ENCODE results near the gene C22orf15.

The C22orf15 gene

GRCh38 chr22:23789121-23789520, 26.3 kb downstream of the C22orf15 start:
- no peak for DNase-seq

GRCh38 chr22:23789638-23790037, 26.8 kb downstream of the C22orf15 start:
- DNase-seq, result no peak

GRCh38 chr22:23790819-23791737, 28.3 kb downstream of the C22orf15 start:
- peak; percentile 77 for DNase-seq

DNA sequence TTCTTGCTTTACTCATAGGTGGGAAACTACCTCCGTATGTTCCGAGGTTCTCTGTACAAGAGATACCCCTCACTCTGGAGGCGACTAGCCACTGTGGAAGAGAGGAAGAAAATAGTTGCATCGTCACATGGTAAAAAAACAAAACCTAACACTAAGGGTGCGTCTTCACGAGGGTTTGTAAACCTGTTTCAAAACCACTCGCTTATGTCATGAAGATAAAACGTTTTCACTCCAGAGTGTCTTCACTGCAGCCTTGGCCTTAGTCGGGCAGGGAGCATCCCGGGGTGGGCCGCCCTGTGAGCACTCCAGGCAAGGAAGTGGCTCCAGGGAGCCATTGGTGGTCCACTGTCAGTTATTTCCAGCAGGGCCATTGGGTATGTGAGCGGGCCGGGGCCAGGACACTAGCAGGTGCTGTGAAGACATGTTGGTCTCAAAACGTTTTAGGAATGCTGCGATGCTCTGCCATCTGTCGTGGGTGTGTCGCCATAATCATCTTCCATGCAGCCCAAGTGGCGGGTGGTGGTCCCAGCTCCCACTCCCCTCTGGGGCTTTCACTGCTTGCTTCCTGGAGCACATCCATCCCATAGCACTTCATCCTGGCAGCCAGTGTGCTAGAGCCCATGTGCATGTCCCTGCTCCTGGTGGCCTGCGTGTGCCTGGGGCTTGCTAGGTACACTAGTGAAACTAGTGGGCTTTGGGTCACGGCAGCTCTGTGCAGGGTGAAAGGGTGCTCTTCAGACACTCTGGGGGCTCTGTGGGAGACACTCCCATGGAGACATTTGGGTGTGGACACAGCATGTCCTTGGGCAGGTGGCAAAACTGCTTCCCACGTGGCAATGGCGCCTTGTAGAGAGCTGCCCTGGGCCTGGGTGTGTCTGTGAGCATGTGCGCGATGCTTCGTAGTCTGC, 29.2 kb downstream of the C22orf15 start:
- no peak for DNase-seq

DNA sequence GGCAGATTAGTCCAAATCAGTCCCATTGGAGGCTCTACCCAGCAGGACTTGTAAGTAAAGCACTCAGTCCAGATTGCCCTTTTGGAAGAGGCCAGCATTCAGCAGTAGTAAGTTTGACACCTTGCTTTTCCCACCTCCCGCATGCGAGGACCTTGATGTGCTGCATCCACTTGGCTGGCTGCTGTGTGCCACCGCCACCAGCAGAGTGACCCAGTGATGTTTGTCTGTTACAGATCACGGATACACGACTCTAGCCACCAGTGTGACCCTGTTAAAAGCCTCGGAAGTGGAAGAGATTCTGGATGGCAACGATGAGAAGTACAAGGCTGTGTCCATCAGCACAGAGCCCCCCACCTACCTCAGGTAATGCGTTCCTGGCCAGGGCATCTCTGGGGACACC, 30.5 kb downstream of the C22orf15 start:
- no peak for DNase-seq

- DNase-seq, result peak; percentile 72
Observed at GRCh38 chr22:23796461-23796860, 33.7 kb downstream of the C22orf15 start.

DNA sequence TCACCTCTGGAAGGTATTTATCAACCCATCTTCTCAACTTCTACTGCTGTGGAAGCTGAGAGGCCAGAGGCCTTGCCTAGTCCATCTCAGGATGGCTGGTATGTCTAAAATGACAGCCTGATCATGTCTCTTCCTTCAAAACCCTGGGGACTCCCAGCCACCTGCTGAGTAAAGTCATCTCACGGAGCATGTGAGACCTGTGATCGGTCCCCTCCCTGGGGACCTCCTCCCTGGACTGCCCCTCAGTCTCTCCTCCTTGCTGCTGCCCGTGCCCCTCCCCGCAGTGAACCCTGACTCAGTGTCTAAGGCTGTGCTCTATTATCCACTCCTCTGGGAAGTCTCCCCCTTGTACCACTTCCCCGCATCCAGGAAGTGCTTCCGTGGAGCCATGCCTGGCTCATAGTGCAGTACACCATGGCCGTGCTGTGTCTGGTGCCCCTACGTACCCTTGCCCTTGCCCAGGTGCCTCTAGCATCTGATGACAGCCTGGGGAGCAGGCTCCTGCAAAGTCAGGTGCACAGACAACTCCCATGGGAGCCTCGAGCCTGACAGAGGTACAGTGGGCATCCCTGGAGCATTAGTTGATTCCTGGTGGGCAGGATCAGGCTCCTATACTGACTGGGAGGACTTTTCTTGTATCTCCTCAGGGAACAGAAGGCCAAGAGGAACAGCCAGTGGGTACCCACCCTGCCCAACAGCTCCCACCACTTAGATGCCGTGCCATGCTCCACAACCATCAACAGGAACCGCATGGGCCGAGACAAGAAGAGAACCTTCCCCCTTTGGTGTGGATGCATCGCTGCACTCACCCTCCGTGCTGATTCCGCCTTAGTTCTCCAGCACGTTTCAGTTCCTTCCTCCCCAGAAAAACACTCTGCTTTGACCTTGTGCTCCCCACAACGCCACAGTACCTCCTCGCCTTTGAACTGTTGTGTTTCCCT, 37.8 kb downstream of the C22orf15 start:
- DNase-seq, result no peak

DNA sequence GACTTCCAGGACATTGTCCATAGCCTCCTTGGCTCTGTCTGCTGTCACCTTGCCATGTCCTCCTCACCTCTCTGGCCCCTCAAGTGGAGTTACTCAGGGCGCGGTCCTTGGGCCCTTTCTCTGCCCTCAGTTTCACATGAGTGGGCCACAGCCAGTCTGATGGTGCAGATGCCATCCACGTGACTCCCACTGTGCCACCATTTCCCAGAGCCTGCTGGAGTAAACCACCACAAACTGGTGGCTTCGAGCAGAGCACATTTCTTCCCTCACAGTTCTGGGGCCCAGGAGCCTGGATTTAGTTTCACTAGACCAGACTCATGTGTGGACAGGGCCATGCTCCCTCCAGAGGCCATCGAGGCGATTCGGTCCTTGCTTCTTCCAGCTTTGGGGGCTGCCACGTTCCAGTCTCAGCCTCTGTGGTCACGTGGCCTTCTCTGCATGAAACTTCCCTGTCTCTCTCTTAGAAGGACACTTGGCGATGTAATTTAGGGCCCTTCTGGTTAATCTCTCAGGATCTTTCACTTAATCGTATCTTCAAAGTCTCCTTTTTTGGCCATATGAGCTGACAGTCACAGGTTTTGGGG, 38.5 kb downstream of the C22orf15 start:
- DNase-seq, result no peak

GRCh38 chr22:23801886-23802377, 39.1 kb downstream of the C22orf15 start:
- no peak for DNase-seq

- DNase-seq, result no peak
Observed at GRCh38 chr22:23803001-23803819, 40.4 kb downstream of the C22orf15 start.

DNA sequence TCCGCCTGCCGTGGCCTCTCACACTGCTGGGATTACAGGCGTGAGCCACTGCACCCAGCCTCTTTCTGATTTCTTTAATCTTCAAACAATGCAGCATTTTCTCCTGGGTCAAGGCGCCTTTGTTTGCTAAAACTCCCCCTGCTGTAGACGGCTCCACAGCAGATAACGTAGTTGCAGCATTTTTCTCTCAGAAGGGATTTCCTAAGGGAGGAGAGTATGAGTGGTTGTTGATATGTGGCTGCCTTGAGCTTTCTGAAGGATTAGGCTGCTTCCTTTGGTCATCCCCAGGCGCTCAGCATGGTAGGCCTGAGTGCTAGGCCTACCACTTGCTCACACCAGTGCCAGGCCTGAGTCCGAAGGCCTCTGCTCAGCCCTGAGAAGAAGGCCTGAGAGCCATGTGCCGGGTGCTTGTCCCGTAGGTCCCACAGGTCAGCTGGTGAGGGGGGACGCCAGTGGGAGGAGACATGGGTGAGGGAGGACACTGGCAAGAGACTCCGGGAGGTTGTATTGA, 42.0 kb downstream of the C22orf15 start:
- DNase-seq, result no peak

DNA sequence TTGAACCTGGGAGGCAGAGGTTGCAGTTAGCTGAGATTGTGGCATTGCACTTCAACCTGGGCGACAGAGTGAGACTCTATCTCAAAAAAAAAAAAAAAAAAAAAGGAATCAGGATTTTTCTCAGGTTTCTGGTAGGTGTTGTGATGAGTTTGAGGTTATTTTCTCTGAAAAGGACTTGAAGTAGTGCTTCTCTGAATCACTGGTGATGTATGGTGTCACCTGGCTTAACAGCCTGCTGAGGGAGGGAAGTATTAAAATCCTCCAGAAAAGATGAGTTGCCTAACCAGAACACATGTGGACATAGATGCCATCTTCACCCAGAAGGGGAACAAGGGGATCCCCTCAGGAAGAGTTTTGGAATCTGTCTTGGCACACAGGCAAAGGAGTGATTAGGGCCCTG, 44.0 kb downstream of the C22orf15 start:
- DNase-seq, result no peak

DNA sequence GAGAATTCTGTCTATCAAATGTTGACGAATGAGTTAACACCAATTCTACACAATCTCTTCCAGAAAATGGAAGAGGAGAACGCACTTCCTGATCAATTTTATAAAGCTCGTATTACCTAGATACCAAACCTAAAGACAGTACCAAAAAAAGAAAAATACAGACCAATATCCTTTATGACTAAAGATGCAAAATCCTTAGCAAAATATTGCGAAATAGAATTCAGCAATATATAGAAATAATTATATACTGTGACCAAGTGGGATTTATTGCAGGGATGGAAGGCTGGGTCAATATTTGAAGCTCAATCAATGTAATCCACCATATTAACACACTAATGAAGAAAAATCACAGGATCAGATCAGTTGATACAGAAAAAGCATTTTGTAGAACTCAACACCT, 49.6 kb downstream of the C22orf15 start:
- no peak for DNase-seq
